Smooth muscle cell (in vitro differentiated cells): ENCODE results near the gene CENPO. TPM values are rescaled to one million over a fixed set of nuclear protein-coding genes. Genes with fewer than 3 reads are reported as not detected.

ENCODE experiments used
- DNase-seq: peaks from one replicate; lab custom pipeline; 2025; ENCODE audit not compliant: unreplicated experiment; lab: John Stamatoyannopoulos, UW
- H2AFZ ChIP-seq: fragments of 200-600 bp; sonication (generic); 2 replicates; pipeline ENCODE4 v1.6.0; 2016; ENCODE audit warnings: antibody characterized with exemption, low read depth, mild to moderate bottlenecking
- H3F3A ChIP-seq: fragments of 200-600 bp; sonication (generic); 2 replicates; pipeline ENCODE4 v1.6.0; 2017; ENCODE audit warnings: antibody characterized with exemption, low read depth
- H3K27ac ChIP-seq: fragments of 200-600 bp; sonication (generic); 2 replicates; pipeline ENCODE4 v1.5.1; 2016; ENCODE audit warnings: low read depth, mild to moderate bottlenecking
- H3K27me3 ChIP-seq: fragments of 200-600 bp; sonication (generic); 2 replicates; pipeline ENCODE4 v1.6.1; 2016; ENCODE audit warnings: low read depth, mild to moderate bottlenecking
- H3K36me3 ChIP-seq: fragments of 200-600 bp; sonication (generic); 2 replicates; pipeline ENCODE4 v1.5.1; 2016; ENCODE audit warnings: low read depth
- H3K4me1 ChIP-seq: fragments of 200-600 bp; sonication (generic); 2 replicates; pipeline ENCODE4 v1.5.1; 2016; ENCODE audit warnings: low read depth
- H3K4me2 ChIP-seq: fragments of 200-600 bp; sonication (generic); 2 replicates; pipeline ENCODE4 v1.6.0; 2016; ENCODE audit warnings: mild to moderate bottlenecking
- H3K4me3 ChIP-seq: fragments of 200-600 bp; sonication (generic); 2 replicates; pipeline ENCODE4 v1.5.1; 2016; ENCODE audit warnings: mild to moderate bottlenecking
- H3K79me2 ChIP-seq: fragments of 200-600 bp; sonication (generic); 2 replicates; pipeline ENCODE4 v1.6.0; 2016; ENCODE audit warnings: low read depth, mild to moderate bottlenecking
- H3K9ac ChIP-seq: fragments of 200-600 bp; sonication (generic); 2 replicates; pipeline ENCODE4 v1.6.0; 2016; ENCODE audit warnings: low read depth
- H3K9me3 ChIP-seq: fragments of 200-600 bp; sonication (generic); replicated peaks from 2 replicates; pipeline ENCODE4 v1.5.1; 2016; ENCODE audit warnings: low read depth
- H4K20me1 ChIP-seq: fragments of 200-600 bp; sonication (generic); 2 replicates; pipeline ENCODE4 v1.6.0; 2016; ENCODE audit warnings: low read depth
- CTCF ChIP-seq: fragments of 200-600 bp; sonication (generic); IDR thresholded peaks from 2 replicates; pipeline ENCODE4 v1.5.1; 2017; ENCODE audit warnings: borderline replicate concordance, mild to moderate bottlenecking, antibody characterized with exemption; ENCODE audit not compliant: insufficient read depth, poor library complexity, severe bottlenecking
- WGBS: methylation state at CpG from one replicate; pipeline ENCODE4 v1.1.7; 2016; ENCODE audit warnings: low lambda C conversion rate; 5-methylcytosine and 5-hydroxymethylcytosine counted together
- polyA plus RNA-seq: library from polyadenylated mRNA; unstranded; fragments of >200 nt; fragmentation: Nextera tagmentation; extraction: Ambion mirVana; gene quantifications from 2 replicates; pipeline ENCODE4 v1.2.1, GENCODE V29; 2016
- total RNA-seq: library from RNA; depleted of rRNA; stranded (reverse); fragments of >200 nt; gene quantifications from 2 replicates; pipeline ENCODE4 v1.2.3, GENCODE V29; 2014

Gene CENPO
- total and polyA plus RNA-seq, 2 experiments from 2014 or later = 14.1 to 15.3 TPM

- H3K27ac ChIP-seq = no peak overlapping the region
- no peak for DNase-seq
- no peak for TF ChIP-seq CTCF
- H3K4me3 ChIP-seq = no peak overlapping the region
- peaks cover 3% of the 10 kb centered on the region for H3F3A ChIP-seq
- H3K27me3 ChIP-seq = no peaks in the 10 kb centered on the region
- no peak overlapping the region for H3K4me2 ChIP-seq
- H4K20me1 ChIP-seq = no peaks in the 10 kb centered on the region
- no peaks in the 10 kb centered on the region for H3K36me3 ChIP-seq
- peaks cover 15% of the 10 kb centered on the region for H3K4me1 ChIP-seq
- 96% methylated on average over 23 of the region's 23 CpGs for WGBS
- H2AFZ ChIP-seq = no peak overlapping the region
- H3K9me3 ChIP-seq = no peaks in the 10 kb centered on the region
- H3K9ac ChIP-seq = no peak overlapping the region
- H3K79me2 ChIP-seq = no peaks in the 10 kb centered on the region
Observed at GRCh38 chr2:24852431-24853020, 59.3 kb downstream of the CENPO start.

GRCh38 chr2:24853046-24853445, 59.8 kb downstream of the CENPO start:
- Histone ChIP-seq H3K4me1 (peaks cover 15% of the 10 kb centered on the region), H3K36me3 (no peaks in the 10 kb centered on the region), H3K9ac (no peak overlapping the region), H4K20me1 (no peaks in the 10 kb centered on the region), H3K4me2 (no peak overlapping the region), H3F3A (peaks cover 3% of the 10 kb centered on the region), H3K27ac (no peak overlapping the region), H3K79me2 (no peaks in the 10 kb centered on the region), H3K4me3 (no peak overlapping the region), H3K27me3 (no peaks in the 10 kb centered on the region), H3K9me3 (no peaks in the 10 kb centered on the region), H2AFZ (no peak overlapping the region)
- no peak for DNase-seq
- TF ChIP-seq CTCF = no peak
- WGBS = 95% methylated on average over 9 of the region's 9 CpGs

- 83% methylated on average over 3 of the region's 3 CpGs for WGBS
- H3K4me1 ChIP-seq = peaks cover 15% of the 10 kb centered on the region
- no peaks in the 10 kb centered on the region for H4K20me1 ChIP-seq
- no peak for TF ChIP-seq CTCF
- no peak overlapping the region for H3K9ac ChIP-seq
- H3K79me2 ChIP-seq = no peaks in the 10 kb centered on the region
- DNase-seq = no peak
- no peak overlapping the region for H3K4me3 ChIP-seq
- H3K27ac ChIP-seq = no peak overlapping the region
- no peaks in the 10 kb centered on the region for H3K36me3 ChIP-seq
- H3K4me2 ChIP-seq = no peak overlapping the region
- no peak overlapping the region for H2AFZ ChIP-seq
- no peaks in the 10 kb centered on the region for H3K9me3 ChIP-seq
- no peaks in the 10 kb centered on the region for H3K27me3 ChIP-seq
- H3F3A ChIP-seq = peaks cover 3% of the 10 kb centered on the region
Observed at GRCh38 chr2:24853996-24854395, 60.8 kb downstream of the CENPO start.

GRCh38 chr2:24855022-24855622, 61.9 kb downstream of the CENPO start:
- no peak for DNase-seq
- no peak overlapping the region for H3K9ac ChIP-seq
- peaks cover 15% of the 10 kb centered on the region for H3K4me1 ChIP-seq
- peak overlapping the region; percentile 10 for H3K27ac ChIP-seq
- no peaks in the 10 kb centered on the region for H3K27me3 ChIP-seq
- H3K4me2 ChIP-seq = no peak overlapping the region
- no peaks in the 10 kb centered on the region for H3K79me2 ChIP-seq
- no peaks in the 10 kb centered on the region for H3K36me3 ChIP-seq
- no peaks in the 10 kb centered on the region for H3K9me3 ChIP-seq
- H3F3A ChIP-seq = peaks cover 3% of the 10 kb centered on the region
- H3K4me3 ChIP-seq = no peak overlapping the region
- TF ChIP-seq CTCF = no peak
- no peak overlapping the region for H2AFZ ChIP-seq
- H4K20me1 ChIP-seq = no peaks in the 10 kb centered on the region
- 81% methylated on average over 8 of the region's 8 CpGs for WGBS
